ENCODE measurements around the gene MAD1L1.

The MAD1L1 gene

GRCh38 chr7:1851721-1852516 is 380.8 kb downstream of the MAD1L1 start:
- H2BK15ac ChIP-seq (ENCODE audit: low read depth, poor library complexity, severe bottlenecking), result no peak overlapping the region
- no peak overlapping the region for H2AK5ac ChIP-seq (ENCODE audit: low read length, severe bottlenecking)
- 94% methylated on average over 26 of the region's 26 CpGs for WGBS

GRCh38 chr7:1850976-1851571 is 381.7 kb downstream of the MAD1L1 start:
- Histone ChIP-seq H2BK12ac (ENCODE audit: low read length in 2 of 2) (no peak overlapping the region), H3K27ac (ENCODE audit: low read length, poor library complexity, severe bottlenecking) (no peak overlapping the region), H3K14ac (ENCODE audit: low read length in 2 of 2) (no peak overlapping the region), H3K79me1 (replicated peaks; ENCODE audit: low read length, poor library complexity, severe bottlenecking) (peaks cover 1% of the 10 kb centered on the region), H3K4me3 (ENCODE audit: insufficient read depth in 1 of 2, low read depth in 1 of 2, low read length in 2 of 2) (no peak overlapping the region), H3K9me3 (ENCODE audit: control insufficient read depth, low read length) (no peaks in the 10 kb centered on the region), H3K18ac (ENCODE audit: low read depth in 1 of 2, low read length in 2 of 2) (no peak overlapping the region), H3K27me3 (ENCODE audit: control insufficient read depth in 1 of 2, insufficient read depth in 1 of 2, low read length in 2 of 2) (no peaks in the 10 kb centered on the region), H4K8ac (ENCODE audit: low read length) (no peak overlapping the region), H3K4me1 (ENCODE audit: control insufficient read depth, insufficient read depth, low read depth, low read length) (peaks cover 6% of the 10 kb centered on the region), H3K36me3 (ENCODE audit: control insufficient read depth in 1 of 2, insufficient read depth in 2 of 2, low read depth in 1 of 2, low read length in 2 of 2) (peaks cover 0 to 21% of the 10 kb centered on the region in 2 experiments), H4K91ac (ENCODE audit: low read length) (no peak overlapping the region), H2AFZ (ENCODE audit: low read depth, low read length) (no peak overlapping the region), H3K4ac (ENCODE audit: low read depth in 1 of 2, low read length in 2 of 2) (no peak overlapping the region), H2BK5ac (ENCODE audit: low read depth, low read length, poor library complexity, severe bottlenecking) (no peak overlapping the region), H2BK120ac (ENCODE audit: low read depth, low read length) (no peak overlapping the region), H3K9ac (ENCODE audit: low read length) (no peak overlapping the region), H3K23ac (ENCODE audit: low read length in 2 of 2) (no peak overlapping the region), H3K4me2 (ENCODE audit: low read length, poor library complexity, severe bottlenecking) (no peak overlapping the region), H2AK5ac (ENCODE audit: low read length, severe bottlenecking) (no peak overlapping the region), H2BK15ac (ENCODE audit: low read depth, poor library complexity, severe bottlenecking) (no peak overlapping the region)
- WGBS, result 92% methylated on average over 31 of the region's 31 CpGs
- DNase-seq, result no peak

More at GRCh38 chr7:1851721-1852516, 380.8 kb downstream of the MAD1L1 start:
- Histone ChIP-seq H4K91ac (ENCODE audit: low read length) (no peak overlapping the region), H3K18ac (ENCODE audit: low read depth in 1 of 2, low read length in 2 of 2) (no peak overlapping the region), H3K27me3 (ENCODE audit: control insufficient read depth in 1 of 2, insufficient read depth in 1 of 2, low read length in 2 of 2) (no peaks in the 10 kb centered on the region), H2BK12ac (ENCODE audit: low read length in 2 of 2) (no peak overlapping the region), H3K23ac (ENCODE audit: low read length in 2 of 2) (no peak overlapping the region), H3K14ac (ENCODE audit: low read length in 2 of 2) (no peak overlapping the region), H3K4me2 (ENCODE audit: low read length, poor library complexity, severe bottlenecking) (no peak overlapping the region), H2BK5ac (ENCODE audit: low read depth, low read length, poor library complexity, severe bottlenecking) (no peak overlapping the region), H3K4me3 (ENCODE audit: insufficient read depth in 1 of 2, low read depth in 1 of 2, low read length in 2 of 2) (no peak overlapping the region), H3K79me1 (replicated peaks; ENCODE audit: low read length, poor library complexity, severe bottlenecking) (peaks cover 1% of the 10 kb centered on the region), H3K9me3 (ENCODE audit: control insufficient read depth, low read length) (no peaks in the 10 kb centered on the region), H3K9ac (ENCODE audit: low read length) (no peak overlapping the region), H4K8ac (ENCODE audit: low read length) (no peak overlapping the region), H3K27ac (ENCODE audit: low read length, poor library complexity, severe bottlenecking) (no peak overlapping the region), H3K4ac (ENCODE audit: low read depth in 1 of 2, low read length in 2 of 2) (no peak overlapping the region), H2BK120ac (ENCODE audit: low read depth, low read length) (no peak overlapping the region), H3K4me1 (ENCODE audit: control insufficient read depth, insufficient read depth, low read depth, low read length) (peaks cover 6% of the 10 kb centered on the region), H3K36me3 (ENCODE audit: control insufficient read depth in 1 of 2, insufficient read depth in 2 of 2, low read depth in 1 of 2, low read length in 2 of 2) (peaks cover 0 to 18% of the 10 kb centered on the region in 2 experiments), H2AFZ (ENCODE audit: low read depth, low read length) (no peak overlapping the region)
- no peak for DNase-seq

- H3K4me1 ChIP-seq (ENCODE audit: control insufficient read depth, insufficient read depth, low read depth, low read length), result peaks cover 9% of the 10 kb centered on the region
- no peak overlapping the region for H3K23ac ChIP-seq (ENCODE audit: low read length in 2 of 2)
- peaks cover 0 to 21% of the 10 kb centered on the region in 2 experiments for H3K36me3 ChIP-seq (ENCODE audit: control insufficient read depth in 1 of 2, insufficient read depth in 2 of 2, low read depth in 1 of 2, low read length in 2 of 2)
- peaks cover 1% of the 10 kb centered on the region for H3K79me1 ChIP-seq (replicated peaks; ENCODE audit: low read length, poor library complexity, severe bottlenecking)
- H3K27me3 ChIP-seq (ENCODE audit: control insufficient read depth in 1 of 2, insufficient read depth in 1 of 2, low read length in 2 of 2), result no peaks in the 10 kb centered on the region
- no peak overlapping the region for H4K8ac ChIP-seq (ENCODE audit: low read length)
- H3K9me3 ChIP-seq (ENCODE audit: control insufficient read depth, low read length), result no peaks in the 10 kb centered on the region
- no peak overlapping the region for H3K4ac ChIP-seq (ENCODE audit: low read depth in 1 of 2, low read length in 2 of 2)
- no peak overlapping the region for H3K27ac ChIP-seq (ENCODE audit: low read length, poor library complexity, severe bottlenecking)
- no peak overlapping the region for H2AFZ ChIP-seq (ENCODE audit: low read depth, low read length)
- no peak overlapping the region for H3K18ac ChIP-seq (ENCODE audit: low read depth in 1 of 2, low read length in 2 of 2)
- no peak overlapping the region for H3K9ac ChIP-seq (ENCODE audit: low read length)
- no peak overlapping the region for H4K91ac ChIP-seq (ENCODE audit: low read length)
- H3K14ac ChIP-seq (ENCODE audit: low read length in 2 of 2), result peak overlapping the region in 1 of 2 experiments; percentile 45
- H2AK5ac ChIP-seq (ENCODE audit: low read length, severe bottlenecking), result no peak overlapping the region
- no peak overlapping the region for H2BK5ac ChIP-seq (ENCODE audit: low read depth, low read length, poor library complexity, severe bottlenecking)
- no peak overlapping the region for H2BK15ac ChIP-seq (ENCODE audit: low read depth, poor library complexity, severe bottlenecking)
- 96% methylated on average over 33 of the region's 33 CpGs for WGBS
- no peak for DNase-seq
- no peak overlapping the region for H3K4me3 ChIP-seq (ENCODE audit: insufficient read depth in 1 of 2, low read depth in 1 of 2, low read length in 2 of 2)
- H3K4me2 ChIP-seq (ENCODE audit: low read length, poor library complexity, severe bottlenecking), result no peak overlapping the region
- H2BK12ac ChIP-seq (ENCODE audit: low read length in 2 of 2), result no peak overlapping the region
- no peak overlapping the region for H2BK120ac ChIP-seq (ENCODE audit: low read depth, low read length)
These were observed 382.4 kb downstream of the MAD1L1 start for GRCh38 chr7:1850111-1850975.

Data from mesenchymal stem cell (in vitro differentiated cells and primary cell).